GM12873 (cell line): ENCODE data around the gene FYB1.

Source experiments
- TF ChIP-seq, protein P1 (sequence below): IDR thresholded peaks from 2 replicates; pipeline ENCODE4 v1.5.1; 2012; ENCODE audit warnings: low read depth, mild to moderate bottlenecking, moderate library complexity, low read length, control low read depth; ENCODE audit not compliant: insufficient read depth; ENCODE audit errors: missing control alignments

FYB1 gene, protein sequence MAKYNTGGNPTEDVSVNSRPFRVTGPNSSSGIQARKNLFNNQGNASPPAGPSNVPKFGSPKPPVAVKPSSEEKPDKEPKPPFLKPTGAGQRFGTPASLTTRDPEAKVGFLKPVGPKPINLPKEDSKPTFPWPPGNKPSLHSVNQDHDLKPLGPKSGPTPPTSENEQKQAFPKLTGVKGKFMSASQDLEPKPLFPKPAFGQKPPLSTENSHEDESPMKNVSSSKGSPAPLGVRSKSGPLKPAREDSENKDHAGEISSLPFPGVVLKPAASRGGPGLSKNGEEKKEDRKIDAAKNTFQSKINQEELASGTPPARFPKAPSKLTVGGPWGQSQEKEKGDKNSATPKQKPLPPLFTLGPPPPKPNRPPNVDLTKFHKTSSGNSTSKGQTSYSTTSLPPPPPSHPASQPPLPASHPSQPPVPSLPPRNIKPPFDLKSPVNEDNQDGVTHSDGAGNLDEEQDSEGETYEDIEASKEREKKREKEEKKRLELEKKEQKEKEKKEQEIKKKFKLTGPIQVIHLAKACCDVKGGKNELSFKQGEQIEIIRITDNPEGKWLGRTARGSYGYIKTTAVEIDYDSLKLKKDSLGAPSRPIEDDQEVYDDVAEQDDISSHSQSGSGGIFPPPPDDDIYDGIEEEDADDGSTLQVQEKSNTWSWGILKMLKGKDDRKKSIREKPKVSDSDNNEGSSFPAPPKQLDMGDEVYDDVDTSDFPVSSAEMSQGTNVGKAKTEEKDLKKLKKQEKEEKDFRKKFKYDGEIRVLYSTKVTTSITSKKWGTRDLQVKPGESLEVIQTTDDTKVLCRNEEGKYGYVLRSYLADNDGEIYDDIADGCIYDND

DNA sequence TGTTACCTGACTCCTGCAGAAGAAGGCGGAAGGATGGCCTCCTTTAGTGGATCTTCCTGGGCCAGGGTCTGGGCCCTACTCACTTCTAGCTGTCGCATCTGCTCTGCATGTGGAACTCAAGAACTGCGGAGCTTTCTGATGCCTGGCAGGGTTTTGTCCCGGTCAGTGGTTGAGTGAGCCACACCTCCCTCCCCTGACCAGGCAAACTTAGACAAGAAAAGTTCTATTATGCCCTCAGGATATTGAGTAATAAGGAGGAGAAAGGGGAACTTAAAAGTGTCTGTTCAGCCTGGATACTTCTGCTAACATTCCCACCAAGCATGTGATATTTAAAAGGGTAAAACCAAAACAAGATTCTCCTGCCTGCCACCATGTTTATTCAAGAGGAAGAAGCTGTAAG, at the start of gene FYB1:
Gene FYB1 (minus strand): TSS at position 127 of the 400 bp plus-strand sequence. CDS start 16,603 bp downstream, outside the sequence.
- TF ChIP-seq, protein P1, sequence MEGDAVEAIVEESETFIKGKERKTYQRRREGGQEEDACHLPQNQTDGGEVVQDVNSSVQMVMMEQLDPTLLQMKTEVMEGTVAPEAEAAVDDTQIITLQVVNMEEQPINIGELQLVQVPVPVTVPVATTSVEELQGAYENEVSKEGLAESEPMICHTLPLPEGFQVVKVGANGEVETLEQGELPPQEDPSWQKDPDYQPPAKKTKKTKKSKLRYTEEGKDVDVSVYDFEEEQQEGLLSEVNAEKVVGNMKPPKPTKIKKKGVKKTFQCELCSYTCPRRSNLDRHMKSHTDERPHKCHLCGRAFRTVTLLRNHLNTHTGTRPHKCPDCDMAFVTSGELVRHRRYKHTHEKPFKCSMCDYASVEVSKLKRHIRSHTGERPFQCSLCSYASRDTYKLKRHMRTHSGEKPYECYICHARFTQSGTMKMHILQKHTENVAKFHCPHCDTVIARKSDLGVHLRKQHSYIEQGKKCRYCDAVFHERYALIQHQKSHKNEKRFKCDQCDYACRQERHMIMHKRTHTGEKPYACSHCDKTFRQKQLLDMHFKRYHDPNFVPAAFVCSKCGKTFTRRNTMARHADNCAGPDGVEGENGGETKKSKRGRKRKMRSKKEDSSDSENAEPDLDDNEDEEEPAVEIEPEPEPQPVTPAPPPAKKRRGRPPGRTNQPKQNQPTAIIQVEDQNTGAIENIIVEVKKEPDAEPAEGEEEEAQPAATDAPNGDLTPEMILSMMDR = no peak

DNA sequence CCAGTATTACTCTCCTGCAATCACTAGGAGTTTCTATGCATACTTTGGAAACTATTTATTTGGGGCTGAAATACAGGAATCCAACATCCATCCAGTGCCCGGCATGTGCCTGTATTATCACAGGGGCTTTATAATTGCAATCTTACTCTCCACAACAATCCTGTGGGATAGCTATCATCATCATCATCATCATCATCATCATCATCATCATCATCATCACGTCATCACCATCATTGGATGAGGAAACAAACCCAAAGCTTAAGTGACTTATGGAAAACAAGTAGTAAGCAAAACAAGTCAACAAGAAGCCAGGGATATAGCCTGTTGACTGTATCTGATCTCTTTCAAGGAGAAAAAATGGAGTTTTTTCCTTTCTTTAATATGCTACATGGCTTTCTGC, 47.8 kb upstream of the FYB1 start:
- TF ChIP-seq, protein P1 = no peak

DNA sequence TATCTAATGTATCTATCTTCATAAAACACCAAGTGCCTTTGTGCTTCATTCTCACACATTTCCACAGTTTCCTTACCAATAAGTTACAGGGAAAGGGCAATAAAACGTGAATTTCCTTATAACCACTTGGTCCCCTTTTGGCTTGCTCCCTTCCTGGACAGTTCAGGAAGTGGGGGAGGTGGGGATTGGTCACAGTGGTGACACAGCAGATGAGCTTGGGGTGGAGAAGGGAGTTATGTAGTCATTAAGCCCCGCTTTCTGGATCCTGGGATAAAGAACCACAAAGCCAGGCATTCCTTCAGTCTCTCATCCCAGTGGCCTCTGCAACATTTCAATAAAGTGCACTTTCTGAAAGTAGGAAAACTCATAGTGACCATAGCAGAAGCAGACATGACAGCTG, 47.1 kb upstream of the FYB1 start:
- TF ChIP-seq, protein P1 = no peak

DNA sequence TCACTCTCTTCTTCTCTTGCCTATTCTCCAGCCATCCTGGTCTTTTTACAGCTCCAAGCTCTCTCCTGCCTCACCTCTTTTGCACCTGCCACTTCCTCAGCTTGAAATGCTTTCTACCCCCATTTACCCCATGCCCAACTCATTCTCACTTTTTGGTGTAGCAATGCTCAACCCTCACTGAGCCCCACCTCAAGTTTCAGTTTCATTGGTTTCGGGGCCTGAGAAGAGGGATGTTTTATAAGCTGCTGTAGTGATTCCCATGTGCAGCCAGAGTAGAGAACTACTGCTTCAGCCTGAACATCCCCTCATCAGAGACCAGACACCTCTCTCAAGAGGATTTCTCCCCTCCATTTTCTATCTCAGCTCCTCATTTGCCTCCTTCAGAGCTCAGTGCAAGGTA, 45.2 kb upstream of the FYB1 start:
- TF ChIP-seq, protein P1 = no peak

DNA sequence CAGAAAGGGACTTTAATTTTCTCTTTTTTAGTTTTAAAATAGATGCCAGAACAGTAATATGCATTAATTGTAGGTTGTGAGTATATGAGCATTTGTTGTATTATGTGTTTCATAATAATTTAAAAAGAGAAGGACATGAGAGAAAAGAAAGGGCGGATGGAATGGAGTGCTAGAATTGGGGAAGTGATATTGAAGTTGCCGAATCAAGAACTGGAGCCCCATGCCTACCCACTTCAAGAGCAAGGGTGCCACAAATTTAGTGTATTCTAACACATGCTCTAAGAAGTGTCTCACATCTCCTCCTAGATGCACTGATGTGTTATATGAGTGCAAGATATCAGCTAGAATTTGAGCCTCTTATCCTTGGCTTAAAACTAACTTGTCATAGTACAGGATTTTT, 43.6 kb upstream of the FYB1 start:
- TF ChIP-seq, protein P1 = no peak

DNA sequence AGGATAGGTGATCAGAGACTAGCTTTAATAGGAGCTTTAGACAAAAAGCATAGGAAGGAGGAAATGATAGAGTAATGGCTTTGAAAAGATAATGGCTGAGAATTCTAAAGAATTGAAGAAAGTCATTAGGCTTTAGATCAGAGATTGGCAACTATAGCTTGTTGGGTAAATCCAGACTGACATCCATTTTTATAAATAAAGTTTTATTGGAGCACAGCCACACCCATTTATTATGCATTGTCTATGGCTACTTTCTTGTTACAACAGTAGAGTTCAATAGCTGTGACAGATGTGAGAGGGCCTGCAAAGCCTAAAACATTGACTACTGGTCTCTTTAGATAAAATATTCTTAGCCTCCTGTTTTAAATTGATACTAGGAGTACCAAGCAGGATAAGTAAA, 40.7 kb upstream of the FYB1 start:
- TF ChIP-seq, protein P1 = no peak

DNA sequence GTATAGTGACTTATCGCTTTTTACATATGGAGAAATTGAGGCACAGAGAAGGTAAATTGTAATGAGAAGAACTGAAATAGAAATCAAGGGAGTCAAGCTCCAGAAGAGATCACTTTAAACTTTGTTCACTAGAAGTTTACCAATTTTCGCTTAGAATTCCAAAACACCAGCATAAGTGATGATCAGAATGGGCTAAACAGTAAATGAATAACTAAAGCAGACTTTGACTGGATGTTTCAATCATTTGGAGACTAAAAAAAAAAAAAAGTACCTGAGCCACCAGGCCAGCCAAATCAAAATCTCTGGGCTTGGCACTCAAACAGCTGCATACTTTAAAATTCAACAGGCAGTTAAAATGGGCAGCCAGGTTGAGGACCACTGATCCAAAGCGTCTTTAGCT, 38.2 kb upstream of the FYB1 start:
- TF ChIP-seq, protein P1 = no peak
